Dedifferentiated amniotic fluid mesenchymal stem cell (primary cell): ENCODE measurements around the gene SYNPO2L.
"Not testable (repeated sequence)": the region's sequence is repeated elsewhere in the genome, so short reads cannot be mapped to it uniquely, and the experiment has no call there.

Experiments
- DNase-seq: peaks from one replicate; pipeline ENCODE4 v3.0.0-alpha.2; 2016; ENCODE audit errors: extremely low spot score

SYNPO2L gene

GRCh38 chr10:73655990-73656298 is at the start of gene SYNPO2L:
Gene SYNPO2L (minus strand): TSS chr10:73656029. CDS start chr10:73655922, 107 bp downstream.
- DNase-seq = no peak

- not testable (repeated sequence) for DNase-seq
Observed at GRCh38 chr10:73703924-73704323, 48.1 kb upstream of the SYNPO2L start.

GRCh38 chr10:73698819-73699218 is 43.0 kb upstream of the SYNPO2L start:
- DNase-seq = not testable (repeated sequence)

- not testable (repeated sequence) for DNase-seq
Observed at GRCh38 chr10:73697675-73698159, 41.9 kb upstream of the SYNPO2L start, which contains the start of gene AGAP5. Gene AGAP5 (minus strand): TSS chr10:73698109. CDS start chr10:73697755, 354 bp downstream.

- not testable (repeated sequence) for DNase-seq
Observed at GRCh38 chr10:73695302-73695701, 39.5 kb upstream of the SYNPO2L start.

- not testable (repeated sequence) for DNase-seq
Observed at GRCh38 chr10:73690755-73691154, 34.9 kb upstream of the SYNPO2L start.

- DNase-seq = not testable (repeated sequence)
Observed at GRCh38 chr10:73689596-73689995, 33.8 kb upstream of the SYNPO2L start.

- not testable (repeated sequence) for DNase-seq
Observed at GRCh38 chr10:73687641-73688040, 31.8 kb upstream of the SYNPO2L start.

- DNase-seq = not testable (repeated sequence)
Observed at GRCh38 chr10:73674546-73674945, 18.7 kb upstream of the SYNPO2L start.

GRCh38 chr10:73668378-73668777 is 12.5 kb upstream of the SYNPO2L start:
- DNase-seq = not testable (repeated sequence)

GRCh38 chr10:73666153-73666809 is 10.5 kb upstream of the SYNPO2L start:
- DNase-seq = peak; percentile 50

- DNase-seq = not testable (repeated sequence)
Observed at GRCh38 chr10:73665581-73665980, 9.8 kb upstream of the SYNPO2L start.

GRCh38 chr10:73664156-73665040 is 8.6 kb upstream of the SYNPO2L start:
- DNase-seq = not testable (repeated sequence)

GRCh38 chr10:73663621-73664020 is 7.8 kb upstream of the SYNPO2L start:
- DNase-seq = not testable (repeated sequence)

GRCh38 chr10:73662705-73663104 is 6.9 kb upstream of the SYNPO2L start:
- DNase-seq = not testable (repeated sequence)

GRCh38 chr10:73655257-73655989 is 406 bp downstream of the SYNPO2L start:
- no peak for DNase-seq

- no peak for DNase-seq
Observed at GRCh38 chr10:73653701-73654100, 2.1 kb downstream of the SYNPO2L start.

GRCh38 chr10:73653195-73653594 is 2.6 kb downstream of the SYNPO2L start:
- no peak for DNase-seq

- DNase-seq = no peak
Observed at GRCh38 chr10:73650537-73651331, 5.1 kb downstream of the SYNPO2L start.

- no peak for DNase-seq
Observed at GRCh38 chr10:73649876-73650536, 5.8 kb downstream of the SYNPO2L start.
